GM18861 (cell line): ENCODE measurements around the gene ATP7A.
"Not testable (repeated sequence)": the region's sequence is repeated elsewhere in the genome, so short reads cannot be mapped to it uniquely, and the experiment has no call there.

ENCODE experiments used
- ATAC-seq: cut with Tn5 transposase; IDR thresholded peaks from one replicate; pipeline ENCODE4 v1.9.1; 2021; ENCODE audit not compliant: unreplicated experiment

The ATP7A gene

DNA sequence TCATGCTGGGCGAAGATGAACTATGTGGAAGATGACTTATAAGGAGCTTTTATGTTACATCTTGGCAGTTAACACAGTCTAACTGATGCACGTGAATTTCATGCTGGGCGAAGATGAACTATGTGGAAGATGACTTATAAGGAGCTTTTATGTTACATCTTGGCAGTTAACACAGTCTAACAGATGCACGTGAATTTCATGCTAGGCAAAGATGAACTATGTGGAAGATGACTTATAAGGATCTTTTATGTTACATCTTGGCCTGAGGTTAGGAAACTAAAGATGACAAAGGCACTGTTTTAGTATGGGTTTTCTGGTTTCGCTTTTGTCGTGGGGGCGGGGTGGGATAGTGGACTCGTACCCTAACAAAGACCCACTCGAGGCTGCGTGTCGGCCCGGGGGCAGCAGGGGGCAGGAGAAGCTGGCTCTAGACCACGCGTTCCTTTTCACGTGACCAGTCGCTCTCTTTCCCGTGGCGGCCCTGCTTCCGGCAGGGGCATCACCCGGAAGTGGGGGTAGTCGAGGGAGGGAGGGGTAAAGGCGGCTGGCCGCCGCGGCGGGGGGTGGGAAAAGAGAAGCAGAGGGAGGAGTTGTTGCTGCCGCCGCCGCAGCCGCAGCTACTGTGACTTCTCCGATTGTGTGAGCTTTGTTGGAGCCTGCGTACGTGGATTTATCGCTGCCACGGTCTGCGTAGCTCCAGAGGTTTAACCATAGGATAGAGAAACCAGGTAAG is at the start of gene ATP7A:
TSS of gene ATP7A (plus strand) at position 586 of the 733 bp plus-strand sequence. CDS start 60,949 bp downstream, outside the sequence.
- peak; percentile 83 for ATAC-seq

DNA sequence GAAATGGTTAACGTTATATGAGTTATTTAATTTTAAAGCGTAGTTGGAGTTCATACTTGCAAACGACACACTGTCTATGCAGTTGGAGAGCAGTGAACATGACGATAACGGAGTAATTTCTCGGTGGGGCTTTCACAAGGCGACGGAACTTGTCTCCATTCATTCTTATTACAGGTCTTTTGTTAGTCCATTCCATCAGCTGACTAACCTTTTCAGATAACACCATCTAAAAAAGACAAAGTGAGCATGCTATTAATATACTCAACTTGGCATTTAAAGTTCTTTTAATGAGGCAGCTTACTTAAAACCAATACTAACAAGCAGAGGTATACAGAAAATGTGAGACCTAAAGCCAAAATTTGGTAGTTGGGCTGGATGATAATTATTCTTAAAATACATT is 35.1 kb upstream of the ATP7A start:
- ATAC-seq = no peak

DNA sequence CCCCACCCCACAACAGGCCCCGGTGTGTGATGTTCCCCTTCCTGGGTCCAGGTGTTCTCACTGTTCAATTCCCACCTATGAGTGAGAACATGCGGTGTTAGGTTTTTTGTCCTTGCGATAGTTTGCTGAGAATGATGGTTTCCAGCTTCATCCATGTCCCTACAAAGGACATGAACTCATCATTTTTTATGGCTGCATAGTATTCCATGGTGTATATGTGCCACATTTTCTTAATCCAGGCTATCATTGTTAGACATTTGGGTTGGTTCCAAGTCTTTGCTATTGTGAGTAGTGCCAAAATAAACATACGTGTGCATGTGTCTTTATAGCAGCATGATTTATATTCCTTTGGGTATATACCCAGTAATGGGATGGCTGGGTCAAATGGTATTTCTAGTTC is 29.1 kb upstream of the ATP7A start:
- not testable (repeated sequence) for ATAC-seq

DNA sequence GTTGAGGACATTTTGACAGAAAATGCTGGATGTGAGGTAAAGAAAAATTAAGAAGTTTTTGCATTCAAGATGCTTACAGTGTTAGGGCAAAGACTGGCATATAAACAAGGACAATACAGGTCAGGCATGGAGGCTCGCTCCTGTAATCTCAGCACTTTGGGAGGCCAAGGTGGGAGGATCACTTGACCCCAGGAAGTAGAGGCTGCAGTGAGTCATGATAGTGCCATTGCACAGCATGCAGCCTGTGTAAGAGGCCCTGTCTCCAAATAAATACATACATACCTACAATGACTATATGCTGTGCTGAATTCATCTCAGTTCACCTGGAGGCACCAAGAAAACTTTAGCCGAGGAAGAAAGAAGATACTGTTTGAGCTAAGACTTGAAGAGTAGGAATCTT is 17.6 kb upstream of the ATP7A start:
- no peak for ATAC-seq

DNA sequence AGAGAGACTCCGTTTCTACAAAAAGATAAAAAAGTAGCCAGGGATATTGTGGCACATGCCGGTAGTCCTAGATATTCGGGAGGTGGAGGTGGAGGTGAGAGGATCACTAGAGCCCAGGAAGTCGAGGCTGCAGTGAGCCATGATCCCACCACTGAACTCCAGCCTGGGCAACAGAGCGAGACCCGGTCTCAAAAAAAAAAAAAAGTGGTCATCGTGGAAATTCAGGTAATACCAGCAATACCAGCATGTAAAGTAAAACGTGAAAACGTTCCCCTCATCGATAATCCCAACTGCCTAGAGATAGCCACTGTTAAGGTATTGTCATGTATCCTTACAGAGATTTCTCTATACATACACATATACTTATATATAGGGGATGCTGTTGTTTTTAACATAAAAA is 16.8 kb upstream of the ATP7A start:
- no peak for ATAC-seq

DNA sequence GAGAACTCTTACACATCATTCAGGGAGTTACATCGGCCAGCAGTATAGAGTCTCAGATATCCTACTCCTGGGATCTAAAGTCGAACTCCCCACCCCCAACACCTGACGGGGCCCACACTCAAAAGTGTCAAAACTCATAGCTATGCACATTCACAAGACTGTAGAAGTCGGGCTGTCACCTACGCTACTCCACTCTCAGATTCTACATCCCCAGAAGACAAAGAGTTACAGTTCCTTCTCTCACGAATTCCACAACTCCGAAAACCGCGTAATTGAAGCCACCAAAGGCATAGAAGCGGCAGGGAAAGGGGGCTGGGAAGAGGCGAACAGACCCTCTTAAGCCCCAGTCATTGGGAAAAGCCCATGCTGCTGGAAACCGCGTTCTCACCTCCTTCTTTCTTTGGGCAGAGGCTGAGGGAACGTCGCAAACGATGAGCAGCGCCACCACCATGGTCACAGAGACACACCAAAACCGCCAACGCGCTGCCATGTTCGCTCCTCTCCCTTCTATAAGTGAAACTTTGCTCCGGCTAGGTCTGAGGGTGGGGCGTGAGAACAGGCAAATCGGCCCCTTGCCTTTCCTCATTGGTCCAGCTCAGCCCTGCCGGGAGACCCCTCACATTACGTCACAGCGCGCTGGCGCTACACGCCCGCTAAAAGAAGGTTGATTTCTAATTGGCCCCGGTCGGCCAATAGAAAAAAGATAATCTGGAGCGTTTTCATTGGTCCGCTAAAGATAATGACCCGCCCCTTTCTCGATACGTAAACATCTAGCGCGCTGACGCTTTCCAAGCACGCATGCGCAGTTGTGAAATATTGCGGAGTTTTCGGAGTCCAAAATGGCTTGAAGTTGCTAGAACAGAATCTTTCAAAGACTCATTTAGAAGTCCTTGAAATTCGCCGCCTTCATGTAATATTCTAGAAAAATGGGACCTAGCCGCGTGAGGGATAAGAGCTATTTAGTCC is 15.3 kb upstream of the ATP7A start, which contains the start of gene MAGT1:
TSS of gene MAGT1 (minus strand) at position 515 of the 966 bp plus-strand sequence. CDS start at position 490, 25 bp downstream.
- ATAC-seq = peak; percentile 88

DNA sequence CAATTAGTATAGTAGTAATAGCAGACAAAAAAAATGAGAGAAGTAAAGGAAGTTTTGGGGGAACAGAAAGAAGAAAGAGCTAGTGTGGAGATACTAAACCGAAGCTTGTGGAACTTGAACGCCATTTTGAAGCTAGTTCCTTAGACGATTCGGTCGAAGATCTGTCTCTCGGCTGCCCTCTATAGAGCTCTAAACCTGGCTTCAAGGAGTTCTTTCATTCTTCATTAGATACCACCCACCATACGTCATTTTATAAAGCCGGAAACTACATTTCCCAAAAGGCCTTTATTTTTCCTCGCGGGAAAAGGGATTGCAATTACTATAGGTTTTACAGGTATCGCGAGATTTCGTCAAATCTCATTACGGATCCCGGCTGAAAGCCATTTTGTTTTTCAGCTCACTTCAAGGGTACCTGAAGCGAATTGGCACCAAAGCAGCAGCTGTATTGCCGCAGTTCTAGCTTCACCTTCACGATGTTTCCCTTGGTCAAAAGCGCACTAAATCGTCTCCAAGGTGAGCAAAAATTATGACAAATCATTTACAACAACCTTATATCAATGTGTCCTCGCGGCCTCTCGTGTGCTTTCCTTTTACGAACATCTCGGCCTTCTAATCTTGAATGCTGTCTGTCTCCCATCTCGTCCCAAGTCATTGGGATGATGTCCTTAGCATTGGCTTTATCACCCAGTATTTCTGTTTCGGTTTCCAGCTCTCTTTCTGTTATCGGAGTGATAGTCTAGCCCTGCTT is 11.2 kb upstream of the ATP7A start, which contains the start of gene COX7B:
TSS of gene COX7B (plus strand) at position 388 of the 748 bp plus-strand sequence. CDS start at position 474, 86 bp downstream.
- peak; percentile 70 for ATAC-seq

DNA sequence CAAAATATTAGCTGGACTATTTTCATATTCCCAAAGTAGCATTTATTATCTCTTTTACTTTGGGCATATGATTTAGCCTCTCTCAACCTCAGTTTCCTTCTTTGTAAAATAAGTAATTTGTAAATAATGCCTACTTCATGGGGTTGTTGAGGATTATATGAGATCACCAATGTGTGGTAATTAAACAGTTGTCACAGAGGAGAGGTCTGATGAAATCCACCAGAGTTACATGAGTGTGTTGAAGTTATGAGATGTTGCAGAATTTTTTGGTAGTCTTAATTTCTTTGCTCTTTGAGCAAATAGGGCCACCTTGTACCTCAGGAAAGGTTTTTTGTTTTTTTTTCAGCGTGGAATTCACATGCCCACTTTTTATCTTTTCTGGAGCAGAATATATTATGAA is 9.8 kb upstream of the ATP7A start:
- no peak for ATAC-seq

DNA sequence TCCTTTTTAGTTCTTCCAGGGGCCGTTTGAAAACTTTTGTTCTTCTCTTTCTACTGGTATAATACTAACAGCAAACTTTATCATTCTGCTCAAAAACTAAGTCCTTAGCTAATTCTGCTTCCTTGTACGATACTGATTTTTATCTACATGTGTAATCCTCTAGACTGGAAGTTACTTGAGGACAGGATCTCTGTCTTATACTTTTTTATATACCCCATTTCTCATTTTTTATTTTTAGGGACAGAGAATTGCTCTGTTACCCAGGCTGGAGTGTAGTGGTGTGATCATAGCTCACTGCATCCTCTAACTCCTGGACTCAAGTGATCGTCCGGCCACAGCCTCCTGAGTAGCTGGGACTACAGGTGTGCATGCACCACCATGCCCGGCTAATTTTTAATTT is 9.0 kb upstream of the ATP7A start:
- no peak for ATAC-seq

DNA sequence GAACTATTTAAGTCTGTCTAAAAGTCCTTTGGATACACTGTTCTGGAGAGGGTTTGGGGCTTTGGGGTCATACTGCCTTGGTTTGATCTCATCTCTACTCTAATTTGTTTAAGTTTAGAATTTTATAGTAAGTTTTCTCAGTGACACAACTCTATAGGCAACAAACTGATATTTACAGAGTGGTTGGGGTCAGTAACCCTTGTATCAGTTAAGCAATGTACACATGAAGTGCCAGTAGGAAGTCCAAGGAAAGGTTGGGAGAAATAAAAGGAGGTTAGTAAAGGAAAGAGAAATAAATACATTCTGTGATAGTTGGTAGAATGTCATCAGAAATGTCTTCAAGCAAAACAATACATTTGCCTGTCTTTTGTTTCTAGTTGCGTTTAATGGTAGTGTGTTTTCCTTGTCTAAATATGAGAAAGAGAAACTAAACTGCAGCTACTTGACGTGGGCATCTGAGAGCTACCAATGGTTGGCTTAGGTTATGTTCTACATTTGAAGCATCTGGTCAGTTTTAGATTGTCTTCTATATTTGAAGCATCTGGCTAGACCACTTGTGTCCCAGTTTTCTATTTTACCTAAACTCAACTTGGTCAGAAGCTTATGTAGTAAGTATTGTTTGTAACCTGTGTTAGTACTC is 6.9 kb downstream of the ATP7A start:
- peak; percentile 53 for ATAC-seq

DNA sequence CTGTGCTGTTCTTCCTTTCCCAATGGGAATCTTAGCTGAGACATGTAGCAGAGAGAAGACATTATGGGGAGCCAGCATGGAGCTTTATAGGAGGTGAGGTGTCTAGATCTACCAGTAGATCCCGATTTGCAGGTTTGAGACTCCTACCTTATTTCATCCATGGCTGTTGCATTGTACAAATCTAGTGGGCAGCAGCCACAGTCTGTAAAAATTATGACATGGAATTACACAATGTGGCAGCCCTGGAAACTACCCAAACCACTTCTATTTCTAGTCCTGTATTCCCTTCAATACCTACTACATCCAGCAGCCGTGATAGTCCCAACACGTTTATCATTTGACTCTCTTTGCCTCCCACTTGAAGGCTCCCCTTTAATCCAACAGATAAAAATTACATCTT is 8.1 kb downstream of the ATP7A start:
- no peak for ATAC-seq

DNA sequence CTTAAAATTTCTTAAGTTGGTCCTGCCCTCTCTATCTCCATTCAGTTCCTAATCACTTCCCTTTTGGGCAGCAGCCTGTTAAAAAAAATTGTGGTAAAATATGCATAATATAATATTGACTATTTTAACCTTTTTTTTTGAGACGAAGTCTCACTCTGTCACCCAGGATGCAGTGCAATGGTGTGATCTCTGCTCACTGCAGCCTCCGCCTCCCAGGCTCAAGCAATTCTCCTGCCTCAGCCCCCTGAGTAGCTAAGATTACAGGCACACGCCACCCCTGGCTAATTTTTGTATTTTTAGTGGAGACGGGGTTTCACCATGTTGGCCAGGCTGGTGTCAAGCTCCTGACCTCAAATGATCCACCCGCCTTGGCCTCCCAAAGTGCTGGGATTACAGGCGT is 8.9 kb downstream of the ATP7A start:
- ATAC-seq = not testable (repeated sequence)

DNA sequence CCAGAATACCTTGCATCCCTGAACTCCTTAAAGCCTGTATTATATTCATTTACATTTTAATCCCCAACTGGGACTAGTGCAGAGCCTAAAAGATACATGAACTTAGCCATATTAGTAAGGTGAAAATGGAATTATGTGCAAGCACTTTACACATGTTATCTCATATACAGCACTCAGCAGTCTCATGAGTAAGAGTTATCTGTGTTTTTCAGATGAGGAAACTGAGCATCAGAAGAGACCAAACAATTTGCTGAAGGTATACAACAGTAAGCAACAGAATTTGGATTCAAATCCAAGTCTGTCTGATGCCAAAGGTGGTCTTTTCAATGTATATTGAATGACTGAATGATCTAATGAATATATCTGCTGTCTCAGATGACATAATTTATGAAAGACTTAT is 12.3 kb downstream of the ATP7A start:
- ATAC-seq = no peak

DNA sequence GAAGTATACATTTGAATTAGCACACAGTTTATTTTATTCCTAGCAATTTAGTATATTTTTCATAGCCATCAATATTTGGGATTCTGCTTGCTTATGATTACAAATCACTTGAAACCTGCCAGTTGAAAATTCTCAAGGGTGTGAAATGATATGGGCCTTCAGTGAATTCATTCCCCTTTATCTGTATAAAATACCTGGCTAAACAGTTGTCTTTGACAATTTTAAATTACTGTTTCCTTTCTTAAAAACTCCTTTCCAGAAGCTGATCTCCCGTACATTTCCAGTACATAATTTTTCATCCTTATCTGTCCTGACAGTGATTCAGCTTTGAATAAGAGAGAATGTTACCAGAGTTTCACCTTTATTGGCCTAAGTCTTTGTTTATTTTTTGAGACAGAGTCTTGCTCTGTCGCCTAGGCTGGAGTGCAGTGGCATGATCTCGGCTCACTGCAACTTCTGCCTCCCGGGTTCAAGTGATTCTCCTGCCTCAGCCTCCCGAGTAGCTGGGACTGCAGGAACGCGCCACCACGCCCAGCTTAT is 13.9 kb downstream of the ATP7A start:
- ATAC-seq = no peak

DNA sequence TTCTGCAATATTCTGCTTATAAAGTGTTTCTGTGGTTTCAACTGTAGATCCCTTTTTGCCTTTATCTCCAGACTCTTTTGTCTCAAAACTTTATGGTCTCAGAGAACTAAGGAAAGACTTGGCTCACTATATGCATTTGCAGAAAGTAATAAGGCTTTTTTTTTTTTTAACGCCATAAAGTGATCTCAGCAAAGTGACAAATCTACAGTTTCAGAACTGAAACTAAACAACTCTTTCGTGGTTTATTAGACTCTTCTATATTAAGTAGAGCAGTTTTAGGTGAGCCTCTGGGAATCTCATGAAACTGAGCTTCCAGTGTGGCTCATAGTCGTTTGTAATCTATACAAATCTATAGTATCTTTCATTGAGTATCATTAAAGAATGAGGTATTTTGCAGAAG is 15.3 kb downstream of the ATP7A start:
- no peak for ATAC-seq

DNA sequence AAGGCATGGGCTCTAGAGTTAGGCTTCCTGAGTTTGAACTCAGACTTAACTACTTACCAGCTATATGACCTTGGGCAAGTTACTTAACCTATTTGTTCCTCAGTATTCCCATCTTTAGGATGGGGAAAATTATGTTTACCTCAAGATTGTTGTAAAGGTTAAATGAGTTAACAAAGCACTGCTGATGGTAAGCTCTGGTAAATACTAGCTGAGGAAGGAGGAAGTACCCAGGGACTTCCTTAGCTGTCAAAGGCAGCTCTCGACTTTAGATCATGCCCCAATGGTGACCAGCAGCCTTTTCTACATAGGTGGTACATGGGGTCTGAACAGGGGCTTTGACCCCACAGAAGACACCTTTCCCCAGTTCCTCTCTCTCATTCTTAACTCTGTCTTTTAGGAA is 20.1 kb downstream of the ATP7A start:
- no peak for ATAC-seq

DNA sequence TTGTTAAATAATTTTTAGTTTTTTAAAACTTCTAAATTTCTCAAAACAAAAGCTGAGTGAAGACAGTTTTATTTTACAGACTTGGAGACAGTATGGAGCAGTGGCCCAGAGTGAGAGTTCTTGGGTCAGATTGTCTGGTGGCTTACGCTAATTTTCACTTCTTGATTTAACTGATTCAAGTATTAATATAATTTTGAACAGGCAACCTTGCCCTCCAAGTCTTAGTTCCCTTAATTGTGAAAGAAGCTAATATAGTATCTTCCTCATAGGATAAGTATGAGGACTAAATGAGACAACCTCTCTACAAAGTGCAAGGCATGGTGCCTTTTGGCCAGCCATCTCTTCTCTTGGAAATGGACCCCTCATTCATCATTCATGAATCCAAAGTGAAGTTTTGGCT is 25.4 kb downstream of the ATP7A start:
- ATAC-seq = no peak

DNA sequence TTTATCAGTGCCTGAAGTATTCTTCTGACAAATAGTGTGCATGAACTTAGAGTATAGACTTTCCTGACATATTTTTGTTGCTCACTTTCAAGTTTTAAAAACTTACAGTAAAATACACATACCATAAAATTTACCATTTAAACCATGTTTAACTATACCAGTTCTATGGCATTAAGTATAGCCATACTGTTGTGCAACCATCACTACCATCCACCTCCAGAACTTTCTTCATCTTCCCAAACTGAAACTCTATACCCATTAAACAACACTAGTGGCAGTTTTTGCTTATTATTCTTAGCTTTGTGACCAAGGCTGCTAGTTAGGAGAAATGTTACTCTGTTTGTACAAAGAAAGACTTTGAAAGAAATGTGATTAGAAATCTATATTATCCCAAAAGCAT is 25.8 kb downstream of the ATP7A start:
- no peak for ATAC-seq

DNA sequence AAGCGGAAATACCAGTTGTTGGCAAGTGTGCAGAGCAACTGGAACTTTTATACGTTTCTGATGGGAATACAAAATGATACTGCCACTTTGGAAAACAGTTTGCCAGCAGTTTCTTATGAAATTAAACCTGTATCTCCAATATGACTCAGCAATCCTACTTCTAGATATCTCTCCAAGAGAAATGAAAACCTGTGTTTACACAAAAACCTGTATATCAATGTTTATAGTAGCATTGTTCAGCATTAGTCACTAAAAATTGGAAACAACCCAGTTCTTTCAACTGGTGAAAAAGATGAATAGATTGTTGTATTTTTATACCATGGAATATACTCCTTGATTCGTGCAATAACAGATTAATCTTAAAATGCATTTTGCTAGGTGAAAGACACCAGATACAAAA is 26.8 kb downstream of the ATP7A start:
- ATAC-seq = no peak

DNA sequence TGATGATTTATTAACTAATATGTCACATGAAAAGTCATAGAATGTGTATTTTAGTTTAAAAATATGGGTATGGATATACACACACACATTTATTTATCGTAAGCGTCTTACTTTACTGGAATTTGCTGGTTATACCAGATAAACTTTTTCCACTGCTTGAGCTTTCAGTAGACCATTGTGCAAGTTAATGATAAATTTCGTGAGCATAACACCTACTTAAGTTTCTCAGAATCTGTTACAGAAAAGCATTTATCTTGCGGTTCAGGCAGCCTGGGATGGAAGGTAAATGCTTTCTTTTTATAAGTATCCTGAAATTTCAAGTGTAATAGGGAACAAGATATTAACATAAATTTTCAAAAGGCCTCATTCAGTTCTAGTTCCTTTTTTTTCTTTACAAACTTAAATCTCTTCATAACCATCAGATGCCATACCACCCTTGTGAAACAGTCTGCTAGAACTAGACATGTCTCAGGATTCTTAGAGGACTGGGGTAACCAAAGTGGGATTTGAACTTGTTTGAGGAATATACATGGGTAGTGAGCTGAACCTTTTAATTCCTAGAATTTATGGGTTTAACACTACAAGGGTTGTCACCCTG is 27.7 kb downstream of the ATP7A start:
- no peak for ATAC-seq
